Body of pancreas (tissue), 4 donors: Measurements from ENCODE around the gene ABRACL. TPM values are rescaled to one million over a fixed set of nuclear protein-coding genes. Genes with fewer than 3 reads are reported as not detected.
"Not testable (repeated sequence)": the region's sequence is repeated elsewhere in the genome, so short reads cannot be mapped to it uniquely, and the experiment has no call there.

ENCODE experiments used
- ATAC-seq: fragments of 150-250 bp; one replicate; pipeline ENCODE4 v1.9.1; 2016
- DNase-seq, 4 donors: peaks; one replicate each; pipeline ENCODE4 v3.0.0-alpha.2; 2019
- H3K27ac ChIP-seq, 4 donors: fragments of 200-600 bp; sonication (generic); 1 replicate in 3 of 4; 2 replicates in 1 of 4; pipeline versions ENCODE4 v1.5.1 to v1.6.1; 2016 to 2019; ENCODE audit warnings: mild to moderate bottlenecking in 1 of 4, mixed read lengths in 1 of 4, moderate library complexity in 1 of 4
- H3K27me3 ChIP-seq, 2 donors: fragments of 200-600 bp; sonication (generic); one replicate each; pipeline ENCODE4 v1.6.0; 2016; ENCODE audit warnings: mild to moderate bottlenecking in 1 of 2
- H3K36me3 ChIP-seq, 2 donors: fragments of 200-600 bp; sonication (generic); replicated peaks in 1 of 2; 2 replicates each; pipeline ENCODE4 v1.5.1; 2016; ENCODE audit warnings: low read depth in 2 of 2; ENCODE audit not compliant: insufficient read depth in 1 of 2
- H3K4me1 ChIP-seq: fragments of 200-600 bp; sonication (generic); one replicate; pipeline ENCODE4 v1.6.0; 2016
- H3K4me3 ChIP-seq, 2 donors: fragments of 200-600 bp; sonication (generic); 1 replicate in 1 of 2; 2 replicates in 1 of 2; pipeline ENCODE4 v1.5.1; 2016 to 2019
- H3K9me3 ChIP-seq, 3 donors: fragments of 200-600 bp; sonication (generic); 1 replicate in 2 of 3; 2 replicates in 1 of 3; pipeline ENCODE4 v1.5.1; 2016
- CTCF ChIP-seq, 7 experiments: fragments of 450-650 bp in 4 of 7; fragments of 200-600 bp in 3 of 7; sonication (generic) in 3 of 7; IDR thresholded peaks; one replicate each; pipeline ENCODE4 v1.5.1; 2016 to 2019; ENCODE audit warnings: antibody characterized with exemption in 7 of 7
- POLR2A ChIP-seq, 3 donors: fragments of 450-650 bp; IDR thresholded peaks; one replicate each; pipeline ENCODE4 v1.6.1; 2016; ENCODE audit warnings: antibody characterized with exemption in 3 of 3, mild to moderate bottlenecking in 2 of 3
- WGBS, 2 donors: methylation state at CpG; one replicate each; pipeline ENCODE4 v1.1.5; 2017; 5-methylcytosine and 5-hydroxymethylcytosine counted together
- intact Hi-C: fragments of 100-400 bp; cut with DNase I; formaldehyde crosslinking; loops from one replicate; pipeline ENCODE4 v1.15.1; 2023
- total RNA-seq, 2 donors: library from RNA; depleted of rRNA; stranded (reverse); fragments of >200 nt; gene quantifications; one replicate each; pipeline ENCODE4 v1.1.0, GENCODE V29; 2016

ABRACL gene
- total RNA-seq, 2 donors from 2014 or later: 1.6 to 11.2 TPM

DNA sequence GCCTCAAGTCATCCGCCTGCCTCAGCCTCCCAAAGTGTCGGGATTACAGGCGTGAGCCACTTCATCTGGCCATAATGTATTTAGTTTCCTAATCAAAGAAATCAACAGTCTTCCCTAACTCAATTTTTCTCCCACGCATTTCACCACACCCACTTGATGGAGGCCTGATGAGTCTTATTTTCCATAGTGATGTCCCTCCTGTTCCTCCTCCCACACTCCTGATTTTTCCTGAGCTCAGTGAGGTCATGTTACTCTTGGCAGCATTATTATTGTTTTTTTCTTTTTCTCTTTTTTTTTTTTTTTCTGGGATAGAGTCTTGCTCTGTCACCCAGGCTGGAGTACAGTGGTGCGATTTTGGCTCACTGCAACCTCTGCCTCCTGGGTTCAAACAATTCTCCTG lies 8.9 kb downstream of the ABRACL start:
- 92 to 98% methylated on average over 5 of the region's 5 CpGs for WGBS, 2 donors
- Histone ChIP-seq H3K27ac (no peak overlapping the region), H3K4me3 (no peak overlapping the region), H3K36me3 (no peaks in the 10 kb centered on the region), H3K27me3 (no peaks in the 10 kb centered on the region), H3K9me3 (no peaks in the 10 kb centered on the region), H3K4me1 (no peaks in the 10 kb centered on the region)
- TF ChIP-seq POLR2A (IDR thresholded peaks at IDR 0.05): no peak
- TF ChIP-seq CTCF (IDR thresholded peaks at IDR 0.05): no peak
- ATAC-seq (no peak), DNase-seq (no peak)
- intact Hi-C loops: no loop called here

DNA sequence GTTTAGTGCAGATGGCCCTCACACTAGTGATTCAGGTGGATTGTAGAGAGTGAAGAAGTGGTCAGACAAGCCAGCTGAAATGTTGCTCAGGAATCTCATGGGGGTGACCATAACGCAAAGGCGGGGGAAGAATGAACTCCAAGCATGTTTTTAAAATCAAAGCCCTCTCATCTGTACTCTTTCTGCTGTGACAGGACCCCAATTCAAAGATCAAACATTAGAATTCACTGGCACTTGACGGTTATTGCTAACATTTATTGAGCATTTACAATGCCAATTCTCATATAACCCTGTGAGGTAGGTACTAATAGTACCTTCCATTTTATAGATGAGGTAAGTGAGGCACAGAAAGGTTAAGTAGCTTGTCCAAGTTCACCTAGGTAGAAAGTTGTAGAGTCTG lies 15.7 kb downstream of the ABRACL start:
- Histone ChIP-seq H3K9me3 (no peaks in the 10 kb centered on the region), H3K4me1 (no peaks in the 10 kb centered on the region), H3K4me3 (no peak overlapping the region), H3K27me3 (no peaks in the 10 kb centered on the region), H3K36me3 (no peaks in the 10 kb centered on the region), H3K27ac (no peak overlapping the region)
- DNase-seq: no peak
- no peak for ATAC-seq
- 93 to 100% methylated on average over 3 of the region's 3 CpGs for WGBS, 2 donors
- no peak for TF ChIP-seq CTCF (IDR thresholded peaks at IDR 0.05)
- TF ChIP-seq POLR2A (IDR thresholded peaks at IDR 0.05): no peak
- intact Hi-C loops: no loop called here

DNA sequence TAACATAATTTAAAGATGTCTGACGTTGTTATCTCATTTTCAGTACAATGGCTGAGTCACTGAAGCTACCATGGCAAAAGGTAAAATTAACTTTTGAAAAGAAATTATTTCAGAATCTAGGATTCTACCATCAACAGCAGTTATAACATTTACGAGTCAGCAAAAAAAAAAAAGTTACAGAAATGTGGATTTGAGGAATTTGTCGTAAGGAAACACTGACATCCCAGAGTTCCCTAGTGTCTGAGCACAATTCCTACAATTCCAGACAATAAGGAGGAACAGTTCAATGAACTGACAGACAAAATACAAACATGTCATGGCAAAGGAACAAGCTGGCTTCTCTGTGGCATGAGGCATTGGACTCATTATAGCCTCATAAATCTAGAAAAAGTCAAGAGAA lies 19.1 kb downstream of the ABRACL start:
- Histone ChIP-seq H3K4me1 (no peaks in the 10 kb centered on the region), H3K9me3 (no peaks in the 10 kb centered on the region), H3K4me3 (no peak overlapping the region), H3K27me3 (no peaks in the 10 kb centered on the region), H3K27ac (no peak overlapping the region), H3K36me3 (no peaks in the 10 kb centered on the region)
- WGBS, 2 donors: 73 to 80% methylated on average over 3 of the region's 3 CpGs
- no peak for DNase-seq
- TF ChIP-seq POLR2A (IDR thresholded peaks at IDR 0.05) (no peak), CTCF (IDR thresholded peaks at IDR 0.05) (no peak)
- intact Hi-C loops: no loop called here
- ATAC-seq: no peak

DNA sequence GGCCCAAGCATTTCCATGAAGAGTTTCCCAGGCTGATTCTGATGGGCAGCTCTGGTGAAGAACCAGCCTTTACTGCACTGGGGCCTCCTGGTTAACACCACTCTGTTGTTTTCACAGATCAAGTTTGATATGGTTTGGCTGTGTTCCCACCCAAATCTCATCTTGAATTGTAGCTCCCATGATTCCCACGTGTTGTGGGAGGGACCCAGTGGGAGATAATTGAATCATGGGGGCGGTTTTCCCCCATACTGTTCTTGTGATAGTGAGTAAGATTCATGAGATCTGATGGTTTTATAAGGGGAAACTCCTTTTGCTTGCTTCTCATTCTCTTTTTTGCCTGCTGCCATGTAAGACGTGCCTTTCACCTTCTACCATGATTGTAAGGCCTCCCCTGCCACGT lies 20.4 kb downstream of the ABRACL start:
- intact Hi-C loops, H3K4me3 ChIP-seq, H3K27me3 ChIP-seq, DNase-seq, H3K36me3 ChIP-seq, H3K9me3 ChIP-seq, H3K27ac ChIP-seq, ATAC-seq, H3K4me1 ChIP-seq: not testable (repeated sequence)
- WGBS, 2 donors: 69 to 71% methylated on average over 4 of the region's 4 CpGs

GRCh38 chr6:139050131-139050769 lies 21.7 kb downstream of the ABRACL start:
- H3K27ac ChIP-seq, H3K27me3 ChIP-seq, H3K4me3 ChIP-seq, H3K9me3 ChIP-seq, DNase-seq, intact Hi-C loops, ATAC-seq, H3K4me1 ChIP-seq, H3K36me3 ChIP-seq: not testable (repeated sequence)
- WGBS, 2 donors: 79 to 88% methylated on average over 5 of the region's 5 CpGs

- intact Hi-C loops: no loop called here
- ATAC-seq (no peak), DNase-seq (no peak)
- Histone ChIP-seq H3K27me3 (no peaks in the 10 kb centered on the region), H3K27ac (no peak overlapping the region), H3K36me3 (no peaks in the 10 kb centered on the region), H3K4me3 (no peak overlapping the region), H3K9me3 (no peaks in the 10 kb centered on the region), H3K4me1 (no peaks in the 10 kb centered on the region)
- TF ChIP-seq CTCF (IDR thresholded peaks at IDR 0.05) (no peak), POLR2A (IDR thresholded peaks at IDR 0.05) (no peak)
- 51 to 52% methylated on average over 5 of the region's 5 CpGs for WGBS, 2 donors
These were observed 22.3 kb downstream of the ABRACL start for GRCh38 chr6:139050770-139051313.
